T1000 (cell line): ENCODE data around the gene PCNX3.
A peak's percentile ranks its signal among the peaks of the same experiment; 100 is the strongest.

ENCODE experiments used
- DNase-seq: peaks from one replicate; lab custom pipeline; 2025; ENCODE audit warnings: mixed read lengths; lab: John Stamatoyannopoulos, UW

PCNX3 gene

DNA sequence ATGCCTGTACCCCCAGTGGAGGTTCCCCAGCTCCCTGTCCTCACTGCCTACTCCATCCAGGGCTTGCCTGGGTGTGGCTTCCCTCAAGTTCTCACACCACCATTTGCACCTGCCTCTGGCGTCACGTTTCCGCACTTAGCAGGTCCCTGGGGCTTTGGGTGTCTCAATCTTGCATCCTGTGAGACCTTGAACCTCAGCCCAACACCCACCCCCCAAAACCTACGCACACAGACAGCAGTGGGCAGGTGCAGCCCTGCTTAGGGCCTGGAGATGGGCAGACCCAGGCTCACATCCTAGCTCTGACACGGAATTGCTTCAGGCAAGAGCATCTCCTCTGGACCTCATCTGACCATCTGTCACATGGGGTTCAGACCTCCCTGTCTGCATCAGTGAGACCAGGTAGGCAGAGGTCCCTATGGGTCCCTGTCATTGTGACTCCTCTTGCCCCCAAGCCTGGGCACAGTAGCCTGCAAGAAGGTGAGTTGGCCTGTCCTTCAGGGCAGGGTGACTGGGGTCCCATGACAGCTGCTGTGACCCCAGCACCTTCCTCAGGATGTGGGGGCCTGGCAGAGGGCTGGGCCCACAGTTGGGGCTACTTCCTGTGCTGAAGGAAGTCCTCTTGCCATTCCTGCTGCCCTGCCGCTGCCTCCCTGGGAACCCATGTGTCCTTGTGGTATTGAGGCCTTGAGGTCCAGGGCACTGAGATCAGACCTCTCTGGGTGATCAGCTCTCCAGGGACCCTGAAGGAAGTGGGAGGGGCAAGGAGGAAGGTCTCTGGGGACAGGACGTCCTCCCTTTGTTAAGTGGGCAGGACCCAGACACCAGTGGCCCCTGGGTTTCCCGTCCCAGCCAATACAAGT, 24.3 kb downstream of the PCNX3 start:
- no peak for DNase-seq

GRCh38 chr11:65640483-65641296, 25.1 kb downstream of the PCNX3 start:
- no peak for DNase-seq

- DNase-seq: no peak
Observed at GRCh38 chr11:65641297-65642013, 25.9 kb downstream of the PCNX3 start.

DNA sequence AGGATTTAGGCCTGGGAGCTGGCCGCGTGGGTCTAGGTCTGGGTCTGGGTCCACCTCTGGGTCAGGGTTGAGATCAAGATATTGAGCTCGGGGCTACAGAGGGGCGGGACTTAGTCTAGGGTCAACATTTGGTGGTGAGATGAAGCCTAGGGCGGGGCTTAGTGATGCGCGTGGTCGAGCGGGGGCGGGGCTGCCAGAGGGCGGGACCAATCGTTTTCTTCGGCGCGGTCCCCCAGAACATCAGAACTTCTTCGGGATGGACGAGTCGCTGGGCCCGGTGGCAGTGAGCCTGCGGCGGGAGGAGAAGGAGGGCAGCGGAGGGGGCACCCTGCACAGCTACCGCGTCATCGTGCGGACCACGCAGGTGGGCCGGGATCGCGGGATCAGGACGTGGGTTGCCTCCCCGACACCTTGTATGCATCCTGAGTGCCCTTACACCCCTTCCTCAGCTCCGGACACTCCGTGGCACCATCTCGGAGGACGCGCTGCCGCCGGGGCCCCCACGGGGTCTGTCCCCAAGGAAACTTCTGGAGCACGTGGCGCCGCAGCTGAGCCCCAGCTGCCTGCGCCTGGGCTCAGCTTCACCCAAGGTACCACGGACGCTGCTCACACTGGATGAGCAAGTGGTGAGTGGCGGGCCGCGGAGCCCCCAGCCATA, 26.6 kb downstream of the PCNX3 start:
- DNase-seq: no peak

- no peak for DNase-seq
Observed at GRCh38 chr11:65643971-65644370, 28.4 kb downstream of the PCNX3 start.

GRCh38 chr11:65644837-65645236, 29.3 kb downstream of the PCNX3 start:
- no peak for DNase-seq

GRCh38 chr11:65645710-65646109, 30.1 kb downstream of the PCNX3 start:
- DNase-seq: no peak

GRCh38 chr11:65646288-65646957, 30.8 kb downstream of the PCNX3 start:
- no peak for DNase-seq

- DNase-seq: no peak
Observed at GRCh38 chr11:65646958-65647701, 31.6 kb downstream of the PCNX3 start.

DNA sequence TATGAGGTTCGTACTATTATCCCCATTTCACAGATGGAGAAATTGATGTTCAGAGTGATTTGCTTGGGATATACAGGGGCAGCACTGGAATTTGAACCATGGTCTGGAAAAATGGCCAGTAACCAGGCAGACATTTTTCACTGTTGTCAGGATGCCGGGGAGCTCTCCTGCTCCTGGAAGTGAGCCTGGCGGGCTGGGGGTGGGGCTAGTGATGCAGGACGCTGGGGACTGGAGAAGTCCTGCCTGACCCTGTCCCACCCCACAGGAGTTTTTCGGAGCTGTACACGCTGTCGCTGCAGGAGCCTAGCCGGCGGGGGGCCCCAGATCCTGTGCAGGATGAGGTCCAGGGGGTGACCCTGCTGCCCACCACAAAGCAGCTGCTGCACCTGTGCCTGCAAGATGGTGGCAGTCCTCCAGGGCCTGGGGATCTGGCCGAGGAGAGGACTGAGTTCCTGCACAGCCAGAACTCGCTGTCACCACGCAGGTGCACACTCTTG, 33.5 kb downstream of the PCNX3 start:
- no peak for DNase-seq

GRCh38 chr11:65649656-65650546, 34.3 kb downstream of the PCNX3 start:
- no peak for DNase-seq

DNA sequence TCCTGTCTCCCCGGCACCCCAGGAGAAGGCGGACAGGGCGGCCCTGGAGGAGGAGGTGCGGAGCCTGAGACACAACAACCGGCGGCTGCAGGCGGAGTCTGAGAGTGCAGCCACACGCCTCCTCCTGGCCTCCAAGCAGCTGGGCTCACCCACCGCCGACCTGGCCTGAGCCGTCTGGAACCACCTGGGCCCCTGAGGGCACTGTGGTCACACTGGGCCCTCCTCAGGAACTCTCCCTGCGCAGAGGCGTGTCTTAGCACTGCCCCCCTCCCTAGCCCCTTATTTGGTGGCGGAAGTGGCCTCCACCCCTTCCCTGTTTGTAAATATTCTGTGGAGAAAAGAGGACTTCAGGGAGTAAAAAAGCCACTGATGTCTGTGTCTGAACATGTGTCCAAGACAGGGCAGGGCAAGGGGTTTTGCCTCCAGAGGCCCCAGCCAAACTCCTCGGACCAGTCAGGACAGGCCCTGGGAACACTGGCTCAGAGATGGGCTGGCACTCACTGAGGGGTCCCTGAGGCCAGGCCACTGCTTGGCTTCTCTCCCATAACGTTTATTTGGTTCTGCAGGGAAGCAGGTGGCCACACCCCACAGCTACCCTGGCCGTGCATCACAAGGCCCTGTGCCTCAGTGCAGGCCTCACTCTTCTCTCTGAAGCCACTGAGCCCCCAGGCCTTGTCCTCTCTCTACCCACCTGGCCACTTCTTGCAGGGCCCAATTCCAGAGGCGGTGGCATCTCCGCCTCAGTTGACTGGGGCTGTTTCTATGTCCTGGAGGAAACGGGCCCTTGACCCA, 35.2 kb downstream of the PCNX3 start:
- DNase-seq: no peak

GRCh38 chr11:65651339-65651588, 35.7 kb downstream of the PCNX3 start:
- DNase-seq: no peak

DNA sequence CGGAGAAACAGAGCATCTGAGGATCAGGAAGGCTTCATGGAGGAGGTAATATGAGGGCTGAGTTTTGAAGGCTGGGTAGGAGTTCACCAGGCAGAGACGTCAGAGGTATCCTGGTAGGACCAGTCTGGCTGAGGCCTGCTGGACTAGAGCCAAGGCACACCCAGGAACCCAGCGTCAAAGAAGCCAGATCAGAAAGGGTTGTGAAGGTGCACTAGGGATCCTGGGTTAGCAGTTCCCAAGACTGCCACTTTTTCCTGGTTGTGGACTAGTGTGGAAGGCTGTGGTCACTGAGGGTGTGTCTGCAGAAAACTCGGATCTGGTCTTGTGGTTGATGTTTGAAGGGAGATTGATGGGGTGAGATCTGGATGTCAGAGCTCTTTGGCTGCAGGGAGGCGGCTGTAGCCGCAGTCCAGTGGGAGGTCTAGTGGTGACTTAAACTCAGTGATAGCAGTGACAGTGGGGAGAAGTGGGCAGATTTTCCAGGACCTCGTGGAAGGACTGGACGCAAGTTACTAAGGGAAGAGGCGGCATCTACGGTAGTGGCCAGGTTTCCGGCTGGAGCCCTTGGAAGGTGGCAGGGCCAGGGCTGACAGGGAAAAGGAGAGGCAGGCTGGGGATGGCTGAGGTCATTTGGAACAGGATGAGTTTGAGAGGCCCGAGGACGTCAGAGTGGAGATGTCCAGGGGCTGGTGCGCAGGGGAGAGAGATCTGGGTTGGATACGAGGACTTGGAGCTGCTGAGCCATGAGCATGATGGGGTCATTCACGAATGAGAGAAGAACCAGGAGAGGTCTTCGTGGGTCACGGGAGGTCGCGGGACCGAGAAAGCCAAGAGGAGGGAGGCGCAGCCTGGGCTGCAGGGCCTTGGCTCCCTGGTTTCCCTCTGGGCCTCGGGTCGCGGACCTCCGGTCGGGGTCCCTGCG, 36.3 kb downstream of the PCNX3 start:
- DNase-seq: no peak

DNA sequence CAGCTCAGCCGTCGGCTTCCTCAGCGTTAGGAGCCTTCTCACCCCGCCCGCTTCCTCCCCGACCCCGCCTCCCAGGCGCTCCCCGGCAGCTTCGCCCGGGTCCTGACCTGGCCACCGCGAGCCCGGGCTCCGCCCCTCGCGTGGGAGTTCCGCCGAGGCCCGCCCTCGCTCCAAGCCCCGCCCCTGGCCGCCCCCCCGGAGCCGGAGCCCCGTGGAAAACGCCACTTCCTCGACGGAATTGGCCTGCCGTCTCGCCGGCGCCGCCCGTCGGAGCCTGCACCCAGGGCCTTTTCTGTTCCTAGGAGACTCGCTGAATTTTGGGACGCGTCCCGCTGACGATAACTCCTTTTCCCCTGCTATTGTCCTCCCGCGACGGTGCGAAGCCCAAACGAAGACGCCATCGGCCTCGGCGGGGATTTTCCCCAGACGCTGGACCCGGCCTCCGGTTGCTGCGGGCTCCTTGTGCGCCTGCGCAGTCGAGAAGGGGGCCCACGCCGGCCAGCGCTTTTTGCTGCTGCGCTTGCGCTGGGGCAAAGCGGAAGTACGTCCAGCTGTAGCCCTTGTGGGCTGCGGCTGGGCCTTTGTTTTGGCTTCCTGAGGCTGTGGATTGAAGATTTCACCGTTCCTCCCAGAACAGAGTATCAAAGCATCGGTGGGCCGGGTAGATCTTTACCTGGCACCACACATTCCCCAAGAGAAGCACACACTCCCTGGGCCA, 37.1 kb downstream of the PCNX3 start:
- peak; percentile 95 for DNase-seq

GRCh38 chr11:65653229-65654225, 38.0 kb downstream of the PCNX3 start:
- DNase-seq: no peak
